Panc1 (cell line): Measurements from ENCODE around the gene CCDC8. TPM values are rescaled to one million over a fixed set of nuclear protein-coding genes. Genes with fewer than 3 reads are reported as not detected.

Experiments
- ATAC-seq: fragments of 200-7000 bp; cut with Tn5 transposase; 2 replicates; pipeline ENCODE4 v1.9.1; 2020; ENCODE audit warnings: mild to moderate bottlenecking, moderate library complexity
- BruUV-seq: library from RNA; stranded (reverse); fragments of 400-500 nt; replicated peaks from 2 replicates; lab custom pipeline; 2021; lab: Mats Ljungman, UMichigan
- CTCF ChIA-PET: fragments of 300-600 bp; sonication (Branson Sonifier 250); formaldehyde crosslinking; loops from one replicate; lab custom pipeline; 2022; ENCODE audit warnings: antibody characterized with exemption; lab: Charles Lee
- POLR2A ChIA-PET: fragments of 300-600 bp; sonication (Branson Sonifier 250); formaldehyde crosslinking; loops from one replicate; lab custom pipeline; 2022; ENCODE audit warnings: antibody characterized with exemption; lab: Charles Lee
- DNase-seq: peaks from one replicate; pipeline ENCODE4 v3.0.0-alpha.2; 2010; ENCODE audit warnings: low read depth, low spot score
- H3K27ac ChIP-seq: 2 replicates; pipeline ENCODE4 v1.5.1; 2011; ENCODE audit warnings: mild to moderate bottlenecking, low read length, inconsistent platforms
- H3K27me3 ChIP-seq: fragments of 200-500 bp; sonication (Bioruptor generic); 2 replicates; pipeline ENCODE4 v1.6.0; 2014; ENCODE audit warnings: low read length, inconsistent platforms; ENCODE audit not compliant: control insufficient read depth, insufficient read depth
- H3K36me3 ChIP-seq: fragments of 200-500 bp; sonication (Bioruptor generic); 2 replicates; pipeline ENCODE4 v1.5.1; 2014; ENCODE audit warnings: inconsistent platforms, mild to moderate bottlenecking, low read length, moderate library complexity; ENCODE audit not compliant: control insufficient read depth, insufficient read depth
- H3K4me1 ChIP-seq: 2 replicates; pipeline ENCODE4 v1.5.1; 2011; ENCODE audit warnings: inconsistent platforms, mild to moderate bottlenecking, low read length, moderate library complexity; ENCODE audit not compliant: control insufficient read depth, insufficient read depth
- H3K4me3 ChIP-seq, 2 experiments: 2 replicates each; pipeline ENCODE4 v1.5.1; 2011 to 2012; ENCODE audit warnings: low read depth in 2 of 2, low read length in 2 of 2, mild to moderate bottlenecking in 2 of 2, inconsistent platforms in 1 of 2, moderate library complexity in 1 of 2
- H3K9me3 ChIP-seq: fragments of 200-500 bp; sonication (Bioruptor generic); 2 replicates; pipeline ENCODE4 v1.5.1; 2014; ENCODE audit warnings: low read depth, mild to moderate bottlenecking, inconsistent platforms, low read length, moderate library complexity; ENCODE audit not compliant: control insufficient read depth, insufficient read depth
- CTCF ChIP-seq: fragments of 450-650 bp; IDR thresholded peaks from 2 replicates; pipeline ENCODE4 v1.5.1; 2017; ENCODE audit warnings: mild to moderate bottlenecking
- POLR2AphosphoS5 ChIP-seq: IDR thresholded peaks from 2 replicates; pipeline ENCODE4 v1.6.1; 2012; ENCODE audit warnings: mild to moderate bottlenecking, low read depth, low read length, moderate library complexity
- REST ChIP-seq, 2 experiments: IDR thresholded peaks; 2 replicates each; pipeline ENCODE4 v1.6.1; 2011 to 2012; ENCODE audit warnings: low read depth in 2 of 2, control low read depth in 1 of 2, low read length in 1 of 2, mild to moderate bottlenecking in 1 of 2, moderate library complexity in 1 of 2; ENCODE audit not compliant: insufficient read depth in 1 of 2
- SIN3A ChIP-seq: IDR thresholded peaks from 2 replicates; pipeline ENCODE4 v1.6.1; 2012; ENCODE audit warnings: low read depth, mild to moderate bottlenecking, low read length, moderate library complexity, borderline replicate concordance; ENCODE audit not compliant: insufficient read depth
- TCF7L2 ChIP-seq: IDR thresholded peaks from 2 replicates; pipeline ENCODE4 v1.6.1; 2011; ENCODE audit warnings: mild to moderate bottlenecking, low read depth, low read length, inconsistent platforms
- in situ Hi-C: cut with HindIII; loops from 2 replicates; pipeline ENCODE4 v1.10.0; 2016; ENCODE audit warnings: low sequenced_read_pairs, low pct_unique_long_range_greater_than_20kb
- intact Hi-C: fragments of 100-400 bp; cut with micrococcal nuclease; formaldehyde crosslinking; loops from one replicate; pipeline ENCODE4 v1.10.0; 2022; ENCODE audit not compliant: unreplicated experiment
- total RNA-seq: library from RNA; stranded (reverse); gene quantifications from one replicate; pipeline ENCODE4 v1.2.1, GENCODE V29; 2021; ENCODE audit not compliant: unreplicated experiment

The CCDC8 gene
- total RNA-seq, 1 experiment from 2014 or later: 5.4 TPM

- no peaks in the 10 kb centered on the region for H3K27me3 ChIP-seq
- POLR2A ChIA-PET: no interaction called here
- BruUV-seq: no TSS peak
- intact Hi-C loops (loop anchor here (10.0 kb wide), 1 partner anchor 105 kb away; no protein-coding TSS in a partner anchor), in situ Hi-C loops (no loop called here)
- H3K9me3 ChIP-seq: no peaks in the 10 kb centered on the region
- CTCF ChIA-PET: interaction anchor here (0.5 kb wide), 1 partner anchor 71 kb away, joined by 3 read pairs; no protein-coding TSS in a partner anchor
- TF ChIP-seq TCF7L2: no peak
- TF ChIP-seq POLR2AphosphoS5: no peak
- no peak for TF ChIP-seq SIN3A
- TF ChIP-seq REST (IDR thresholded peaks at IDR 0.05; ENCODE audit: insufficient read depth in 1 of 2, low read depth in 2 of 2, low read length in 1 of 2): no peak
- no peak for TF ChIP-seq CTCF
- DNase-seq (no peak), ATAC-seq (no peak)
- H3K4me3 ChIP-seq: no peak overlapping the region
- 0 out of 2 replicates have a peak, but pooled peaks cover 2% of the 10 kb centered on the region for H3K36me3 ChIP-seq
- no peaks in the 10 kb centered on the region for H3K4me1 ChIP-seq
- H3K27ac ChIP-seq: no peak overlapping the region
Measured at GRCh38 chr19:46390121-46390858, 23.1 kb downstream of the CCDC8 start.

- no peaks in the 10 kb centered on the region for H3K27me3 ChIP-seq
- ATAC-seq (no peak), DNase-seq (no peak)
- intact Hi-C loops (no loop called here), in situ Hi-C loops (no loop called here)
- BruUV-seq: no TSS peak
- CTCF ChIA-PET: interaction anchor here (0.6 kb wide), 1 partner anchor 48 kb away, joined by 3 read pairs; no protein-coding TSS in a partner anchor
- H3K9me3 ChIP-seq: no peaks in the 10 kb centered on the region
- no peaks in the 10 kb centered on the region for H3K4me1 ChIP-seq
- H3K27ac ChIP-seq: no peak overlapping the region
- no peak for TF ChIP-seq SIN3A
- no peak for TF ChIP-seq REST (IDR thresholded peaks at IDR 0.05; ENCODE audit: insufficient read depth in 1 of 2, low read depth in 2 of 2, low read length in 1 of 2)
- TF ChIP-seq CTCF: no peak
- TF ChIP-seq TCF7L2: no peak
- no peak for TF ChIP-seq POLR2AphosphoS5
- POLR2A ChIA-PET: no interaction called here
- no peak overlapping the region for H3K4me3 ChIP-seq
- H3K36me3 ChIP-seq: 0 out of 2 replicates have a peak, but pooled peaks cover 2% of the 10 kb centered on the region
Measured at GRCh38 chr19:46388311-46389095, 24.9 kb downstream of the CCDC8 start.
